GM23248 (cell line): ENCODE data around the gene EDN3. TPM values are rescaled to one million over a fixed set of nuclear protein-coding genes. Genes with fewer than 3 reads are reported as not detected.

Experiments used
- DNase-seq: peaks from one replicate; pipeline ENCODE4 v3.0.0-alpha.2; 2015
- H2AFZ ChIP-seq: fragments of 200-600 bp; sonication (generic); 2 replicates; pipeline ENCODE4 v1.6.1; 2016; ENCODE audit warnings: antibody characterized with exemption
- H3F3A ChIP-seq: fragments of 200-600 bp; sonication (generic); 2 replicates; pipeline ENCODE4 v1.6.1; 2016; ENCODE audit warnings: mild to moderate bottlenecking, antibody characterized with exemption, mixed run types; ENCODE audit not compliant: insufficient read depth
- H3K27ac ChIP-seq: fragments of 200-600 bp; sonication (generic); 2 replicates; pipeline ENCODE4 v1.5.1; 2016; ENCODE audit warnings: mild to moderate bottlenecking
- H3K27me3 ChIP-seq: fragments of 200-600 bp; sonication (generic); replicated peaks from 2 replicates; pipeline ENCODE4 v1.6.1; 2016; ENCODE audit warnings: mild to moderate bottlenecking; ENCODE audit not compliant: insufficient read depth
- H3K36me3 ChIP-seq: fragments of 200-600 bp; sonication (generic); 2 replicates; pipeline ENCODE4 v1.6.1; 2016; ENCODE audit warnings: low read depth, mild to moderate bottlenecking
- H3K4me1 ChIP-seq: fragments of 200-600 bp; sonication (generic); 2 replicates; pipeline ENCODE4 v1.6.1; 2016; ENCODE audit warnings: mild to moderate bottlenecking; ENCODE audit not compliant: insufficient read depth
- H3K4me2 ChIP-seq: fragments of 200-600 bp; sonication (generic); one replicate; pipeline ENCODE4 v1.6.1; 2016; ENCODE audit warnings: mild to moderate bottlenecking; ENCODE audit not compliant: unreplicated experiment
- H3K4me3 ChIP-seq: fragments of 200-600 bp; sonication (generic); 2 replicates; pipeline ENCODE4 v1.5.1; 2016; ENCODE audit warnings: mild to moderate bottlenecking
- H3K79me2 ChIP-seq: fragments of 200-600 bp; sonication (generic); 2 replicates; pipeline ENCODE4 v1.6.1; 2016; ENCODE audit warnings: mild to moderate bottlenecking; ENCODE audit not compliant: insufficient read depth
- H3K9ac ChIP-seq: fragments of 200-600 bp; sonication (generic); 2 replicates; pipeline ENCODE4 v1.6.1; 2016; ENCODE audit warnings: mild to moderate bottlenecking
- H3K9me2 ChIP-seq: fragments of 200-600 bp; sonication (generic); 2 replicates; pipeline ENCODE4 v1.6.1; 2016; ENCODE audit warnings: mixed run types, mild to moderate bottlenecking, moderate library complexity; ENCODE audit not compliant: insufficient read depth
- H3K9me3 ChIP-seq: fragments of 200-600 bp; sonication (generic); one replicate; pipeline ENCODE4 v1.6.1; 2017; ENCODE audit warnings: low read depth
- H4K20me1 ChIP-seq: fragments of 200-600 bp; sonication (generic); 2 replicates; pipeline ENCODE4 v1.6.0; 2016; ENCODE audit not compliant: insufficient read depth
- EZH2 ChIP-seq: fragments of 200-600 bp; sonication (generic); IDR thresholded peaks from 2 replicates; pipeline ENCODE4 v1.6.1; 2018; ENCODE audit warnings: antibody characterized with exemption, mild to moderate bottlenecking; ENCODE audit not compliant: insufficient read depth, poor library complexity, severe bottlenecking
- EZH2phosphoT487 ChIP-seq: fragments of 200-600 bp; sonication (generic); IDR thresholded peaks from 2 replicates; pipeline ENCODE4 v1.6.1; 2018; ENCODE audit warnings: antibody characterized with exemption, moderate library complexity, mild to moderate bottlenecking, low read depth; ENCODE audit not compliant: insufficient read depth
- WGBS, 2 experiments: methylation state at CpG; one replicate each; pipeline ENCODE4 v1.1.6; 2015 to 2017; ENCODE audit warnings: low lambda C conversion rate in 2 of 2, low coverage in 1 of 2; ENCODE audit errors: missing lambda C conversion rate in 2 of 2; 5-methylcytosine and 5-hydroxymethylcytosine counted together
- in situ Hi-C: fragments of 300-500 bp; cut with MboI; formaldehyde crosslinking; loops from 2 replicates; pipeline ENCODE4 v1.15.0; 2020
- polyA plus RNA-seq: library from polyadenylated mRNA; unstranded; fragments of >200 nt; fragmentation: Nextera tagmentation; extraction: Ambion mirVana; gene quantifications from 2 replicates; pipeline ENCODE4 v1.2.1, GENCODE V29; 2016
- total RNA-seq: library from RNA; depleted of rRNA; stranded (reverse); fragments of >200 nt; shearing (Covaris generic); gene quantifications from 2 replicates; pipeline ENCODE4 v1.2.3, GENCODE V29; 2014

The EDN3 gene
- total and polyA plus RNA-seq, 2 experiments from 2014 or later, result not detected

DNA sequence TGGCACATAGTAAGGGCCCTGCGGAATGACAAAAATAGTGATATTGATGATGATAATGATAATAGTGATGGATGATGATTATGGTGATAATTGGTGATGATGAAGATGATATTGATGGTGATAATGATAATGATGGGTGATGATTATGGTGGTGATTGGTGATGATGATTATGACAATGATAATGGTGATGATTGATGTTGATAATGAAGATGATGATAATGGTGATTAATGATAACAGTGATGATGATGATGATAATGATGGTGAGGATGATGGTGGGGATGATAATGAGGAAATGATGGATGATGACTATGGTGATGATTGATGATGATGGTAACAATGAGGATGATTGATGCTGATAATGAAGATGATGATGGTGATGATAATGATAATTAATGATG lies 48.9 kb downstream of the EDN3 start:
- no peak for DNase-seq
- Histone ChIP-seq H3K4me2 (no peak overlapping the region), H3K9me3 (no peaks in the 10 kb centered on the region), H3F3A (no peaks in the 10 kb centered on the region), H3K9me2 (no peaks in the 10 kb centered on the region), H3K27ac (no peak overlapping the region), H2AFZ (no peak overlapping the region), H3K9ac (no peak overlapping the region), H3K79me2 (no peaks in the 10 kb centered on the region), H3K27me3 (no peaks in the 10 kb centered on the region), H3K36me3 (no peaks in the 10 kb centered on the region), H3K4me1 (no peaks in the 10 kb centered on the region), H4K20me1 (no peaks in the 10 kb centered on the region), H3K4me3 (no peak overlapping the region)
- in situ Hi-C loops, result no loop called here
- TF ChIP-seq EZH2 (no peak), EZH2phosphoT487 (no peak)
- 18 to 24% methylated on average over 1 of the region's 1 CpG for WGBS, 2 experiments

DNA sequence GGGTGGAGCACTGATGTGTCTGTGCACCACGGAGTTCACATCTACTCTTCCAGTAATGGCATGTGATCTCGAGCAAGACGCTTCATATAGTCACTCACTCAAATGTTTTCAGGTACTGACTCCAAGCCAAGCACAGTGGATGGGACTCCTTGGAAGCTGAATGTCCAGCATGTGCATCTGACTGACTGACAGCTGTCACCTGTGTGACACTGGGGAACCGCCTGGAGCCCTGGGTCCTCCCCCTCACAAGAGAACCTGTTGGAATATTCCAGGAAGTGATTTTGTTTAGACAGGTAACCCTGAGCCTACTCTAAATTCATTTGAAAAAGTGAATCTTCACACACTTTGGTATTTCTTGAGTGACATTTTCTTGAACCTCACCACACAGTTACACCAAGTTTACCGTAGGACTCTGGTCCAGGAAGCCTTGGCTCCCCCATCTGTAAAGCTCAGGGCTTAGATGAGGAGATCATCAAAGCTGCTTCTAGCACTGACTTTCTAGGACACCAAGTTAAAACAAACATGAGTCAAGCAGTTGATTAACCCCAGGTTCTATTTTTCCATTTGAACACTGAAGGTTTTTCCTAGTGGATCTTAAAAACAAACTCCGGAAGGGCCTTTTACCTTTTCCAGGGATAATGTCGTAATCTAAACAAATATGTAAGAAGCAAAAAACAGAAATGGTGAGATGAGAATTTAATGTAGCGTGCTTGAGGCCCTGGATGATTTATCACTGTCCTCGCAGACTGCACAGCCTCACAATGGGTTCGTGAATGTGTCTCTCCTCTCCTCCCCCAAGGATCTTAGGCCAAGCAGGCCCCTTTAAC lies 50.1 kb downstream of the EDN3 start:
- no peak overlapping the region for H3K4me3 ChIP-seq
- DNase-seq, result no peak
- H3K27me3 ChIP-seq, result no peaks in the 10 kb centered on the region
- no peaks in the 10 kb centered on the region for H3K4me1 ChIP-seq
- no peak overlapping the region for H3K9ac ChIP-seq
- no peaks in the 10 kb centered on the region for H3K9me3 ChIP-seq
- H3K27ac ChIP-seq, result no peak overlapping the region
- 50 to 53% methylated on average over 10 of the region's 10 CpGs for WGBS, 2 experiments
- H3K4me2 ChIP-seq, result no peak overlapping the region
- no peaks in the 10 kb centered on the region for H3F3A ChIP-seq
- no peaks in the 10 kb centered on the region for H3K36me3 ChIP-seq
- no peak for TF ChIP-seq EZH2phosphoT487
- TF ChIP-seq EZH2, result no peak
- H3K9me2 ChIP-seq, result no peaks in the 10 kb centered on the region
- no peaks in the 10 kb centered on the region for H3K79me2 ChIP-seq
- in situ Hi-C loops, result no loop called here
- H4K20me1 ChIP-seq, result no peaks in the 10 kb centered on the region
- H2AFZ ChIP-seq, result no peak overlapping the region

DNA sequence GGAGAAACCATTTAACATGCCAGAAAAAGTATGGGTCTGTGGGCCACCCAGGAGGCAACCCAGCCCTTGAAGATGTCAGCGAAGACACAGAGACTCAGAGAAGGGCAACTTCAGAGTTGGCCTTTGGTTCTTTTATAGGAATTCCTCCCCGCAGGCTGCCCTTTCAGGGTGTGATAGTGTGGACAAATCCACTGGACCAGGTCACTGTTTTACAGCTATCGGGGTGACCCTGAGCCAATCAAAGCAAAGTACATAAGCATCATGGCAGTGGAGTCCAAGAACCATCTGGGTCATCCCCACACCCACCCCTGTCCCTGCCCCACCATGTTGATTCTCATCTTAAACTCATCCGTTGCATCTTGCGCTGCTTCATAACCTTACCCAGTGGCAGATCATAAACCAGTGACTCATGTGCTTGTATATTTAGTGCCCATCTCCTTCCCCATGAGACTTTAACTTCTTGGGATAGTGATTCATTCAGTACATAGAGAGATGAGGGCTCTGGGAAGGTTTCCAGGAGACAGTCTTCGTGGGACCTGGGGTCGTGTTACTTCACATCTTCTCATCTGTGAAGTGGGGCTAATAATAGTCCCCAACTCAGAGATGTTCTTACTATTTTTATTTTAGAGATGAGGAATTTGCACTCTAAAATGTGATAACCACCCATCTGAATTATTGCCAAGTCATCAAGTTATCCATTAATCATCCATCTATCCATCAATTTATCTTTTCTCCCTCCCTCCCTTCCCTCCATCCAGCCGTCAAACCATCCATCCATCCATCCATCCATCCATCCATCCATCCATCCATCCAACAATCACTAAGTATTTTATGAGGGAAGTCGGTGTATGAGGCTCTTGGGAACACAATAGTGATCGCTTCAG lies 51.0 kb downstream of the EDN3 start:
- WGBS, 2 experiments, result 53 to 61% methylated on average over 10 of the region's 10 CpGs
- no peak overlapping the region for H3K4me3 ChIP-seq
- no peak overlapping the region for H3K27ac ChIP-seq
- no peaks in the 10 kb centered on the region for H3K9me3 ChIP-seq
- no peaks in the 10 kb centered on the region for H3F3A ChIP-seq
- no peaks in the 10 kb centered on the region for H3K36me3 ChIP-seq
- H3K4me2 ChIP-seq, result no peak overlapping the region
- no peaks in the 10 kb centered on the region for H3K79me2 ChIP-seq
- H3K9ac ChIP-seq, result no peak overlapping the region
- H4K20me1 ChIP-seq, result no peaks in the 10 kb centered on the region
- no peak for DNase-seq
- H3K9me2 ChIP-seq, result no peaks in the 10 kb centered on the region
- TF ChIP-seq EZH2phosphoT487, result no peak
- TF ChIP-seq EZH2, result no peak
- H3K27me3 ChIP-seq, result no peaks in the 10 kb centered on the region
- no peaks in the 10 kb centered on the region for H3K4me1 ChIP-seq
- no peak overlapping the region for H2AFZ ChIP-seq
- in situ Hi-C loops, result no loop called here

DNA sequence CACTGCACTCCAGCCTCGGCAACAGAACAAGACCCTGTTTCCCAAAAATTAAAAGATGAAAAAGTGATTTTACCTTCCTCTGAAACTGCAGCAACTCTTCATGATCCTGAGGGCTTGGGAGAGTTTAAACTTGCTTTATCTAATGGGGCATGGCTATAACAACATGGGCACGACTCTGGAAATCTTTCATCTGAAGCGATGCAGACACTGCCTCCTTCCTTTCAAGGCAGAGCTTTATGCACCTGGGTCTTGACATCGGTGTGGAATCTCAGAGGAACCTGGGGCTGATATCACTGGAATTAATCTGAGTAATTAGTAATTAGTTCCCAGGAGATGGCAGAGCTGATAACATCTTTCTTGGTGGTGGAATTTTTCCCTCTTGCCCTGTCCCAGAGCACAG lies 52.1 kb downstream of the EDN3 start:
- WGBS, 2 experiments, result 57 to 58% methylated on average over 4 of the region's 4 CpGs
- Histone ChIP-seq H3K27me3 (no peaks in the 10 kb centered on the region), H3K9me3 (no peaks in the 10 kb centered on the region), H3K9me2 (no peaks in the 10 kb centered on the region), H3K79me2 (no peaks in the 10 kb centered on the region), H3K4me2 (no peak overlapping the region), H4K20me1 (no peaks in the 10 kb centered on the region), H3K4me3 (no peak overlapping the region), H3K4me1 (no peaks in the 10 kb centered on the region), H3K36me3 (no peaks in the 10 kb centered on the region), H3F3A (no peaks in the 10 kb centered on the region), H2AFZ (no peak overlapping the region), H3K27ac (no peak overlapping the region), H3K9ac (no peak overlapping the region)
- in situ Hi-C loops, result no loop called here
- DNase-seq, result no peak
- no peak for TF ChIP-seq EZH2phosphoT487
- no peak for TF ChIP-seq EZH2
